HG02610 (cell line): Measurements from ENCODE around the gene SORCS2.

Experiments used
- ATAC-seq: cut with Tn5 transposase; IDR thresholded peaks from one replicate; pipeline ENCODE4 v1.9.1; 2021; ENCODE audit warnings: mild to moderate bottlenecking, moderate library complexity; ENCODE audit not compliant: unreplicated experiment

SORCS2 gene

GRCh38 chr4:7691061-7691460 is 498.7 kb downstream of the SORCS2 start:
- ATAC-seq: no peak

GRCh38 chr4:7691982-7692381 is 499.6 kb downstream of the SORCS2 start:
- no peak for ATAC-seq

- ATAC-seq: no peak
These were observed 500.3 kb downstream of the SORCS2 start for GRCh38 chr4:7692451-7693236.

- ATAC-seq: no peak
These were observed 500.9 kb downstream of the SORCS2 start for GRCh38 chr4:7693237-7693608.

GRCh38 chr4:7693711-7694110 is 501.4 kb downstream of the SORCS2 start:
- ATAC-seq: no peak

- no peak for ATAC-seq
These were observed 502.0 kb downstream of the SORCS2 start for GRCh38 chr4:7694324-7694723.

- ATAC-seq: no peak
These were observed 505.0 kb downstream of the SORCS2 start for GRCh38 chr4:7697343-7697742.

- no peak for ATAC-seq
These were observed 505.5 kb downstream of the SORCS2 start for GRCh38 chr4:7697821-7698220.

- no peak for ATAC-seq
These were observed 506.2 kb downstream of the SORCS2 start for GRCh38 chr4:7698584-7698983.

GRCh38 chr4:7699031-7699430 is 506.7 kb downstream of the SORCS2 start:
- no peak for ATAC-seq

- no peak for ATAC-seq
These were observed 507.5 kb downstream of the SORCS2 start for GRCh38 chr4:7699825-7700224.

GRCh38 chr4:7700665-7701064 is 508.3 kb downstream of the SORCS2 start:
- no peak for ATAC-seq

- ATAC-seq: no peak
These were observed 509.7 kb downstream of the SORCS2 start for GRCh38 chr4:7701866-7702649.

GRCh38 chr4:7703688-7704087 is 511.4 kb downstream of the SORCS2 start:
- no peak for ATAC-seq

GRCh38 chr4:7704091-7704490 is 511.8 kb downstream of the SORCS2 start:
- ATAC-seq: no peak

- no peak for ATAC-seq
These were observed 512.3 kb downstream of the SORCS2 start for GRCh38 chr4:7704625-7705024.

- no peak for ATAC-seq
These were observed 512.7 kb downstream of the SORCS2 start for GRCh38 chr4:7705062-7705461.

GRCh38 chr4:7705593-7705992 is 513.3 kb downstream of the SORCS2 start:
- no peak for ATAC-seq

- no peak for ATAC-seq
These were observed 515.9 kb downstream of the SORCS2 start for GRCh38 chr4:7708238-7708637.

GRCh38 chr4:7708981-7709380 is 516.6 kb downstream of the SORCS2 start:
- ATAC-seq: no peak

GRCh38 chr4:7709431-7709830 is 517.1 kb downstream of the SORCS2 start:
- no peak for ATAC-seq

GRCh38 chr4:7710126-7710525 is 517.8 kb downstream of the SORCS2 start:
- no peak for ATAC-seq
